HepG2 (cell line): ENCODE measurements around the gene NOB1. TPM values are rescaled to one million over a fixed set of nuclear protein-coding genes. Genes with fewer than 3 reads are reported as not detected.

Experiments used
- CHD4 ChIP-seq: fragments of 200-600 bp; sonication (generic); IDR thresholded peaks from 2 replicates; pipeline ENCODE4 v1.7.0; 2017; ENCODE audit warnings: mild to moderate bottlenecking, low read length, borderline replicate concordance
- FOXK1 ChIP-seq: sonication (generic); formaldehyde crosslinking; IDR thresholded peaks from 2 replicates; pipeline ENCODE4 v1.4.0; 2020; ENCODE audit warnings: low read depth, missing genetic modification reagents, borderline replicate concordance
- FOXO4 ChIP-seq: sonication (generic); formaldehyde crosslinking; conservative IDR thresholded peaks from 2 replicates; pipeline ENCODE4 v1.8.1; 2023; ENCODE audit warnings: missing genetic modification reagents
- GABPA ChIP-seq, 2 experiments: IDR thresholded peaks; 2 replicates each; pipeline ENCODE4 v1.6.1; 2011 to 2016; ENCODE audit warnings: low read depth in 2 of 2, low read length in 1 of 2, missing biosample characterization in 1 of 2, missing genetic modification characterization in 1 of 2
- GFI1 ChIP-seq: sonication (generic); formaldehyde crosslinking; IDR thresholded peaks from 2 replicates; pipeline ENCODE4 v1.5.0; 2020; ENCODE audit warnings: missing genetic modification reagents, mild to moderate bottlenecking, borderline replicate concordance
- RFXAP ChIP-seq: sonication (generic); formaldehyde crosslinking; IDR thresholded peaks from 2 replicates; pipeline ENCODE4 v1.4.0; 2020; ENCODE audit warnings: missing genetic modification reagents, borderline replicate concordance
- RXRB ChIP-seq: IDR thresholded peaks from 2 replicates; pipeline ENCODE4 v1.6.1; 2016; ENCODE audit warnings: borderline replicate concordance, missing genetic modification reagents, missing compliant biosample characterization
- SIX1 ChIP-seq: sonication (generic); formaldehyde crosslinking; IDR thresholded peaks from 2 replicates; pipeline ENCODE4 v1.4.0; 2020; ENCODE audit warnings: missing genetic modification reagents, borderline replicate concordance
- SIX4 ChIP-seq: sonication (generic); formaldehyde crosslinking; IDR thresholded peaks from 2 replicates; pipeline ENCODE4 v1.4.0; 2020; ENCODE audit warnings: missing genetic modification reagents
- SNAPC2 ChIP-seq: sonication (generic); formaldehyde crosslinking; IDR thresholded peaks from 2 replicates; pipeline ENCODE4 v1.8.1; 2022; ENCODE audit warnings: mild to moderate bottlenecking, missing genetic modification reagents
- STAG1 ChIP-seq: sonication (generic); formaldehyde crosslinking; IDR thresholded peaks from 2 replicates; pipeline ENCODE4 v1.4.0; 2020; ENCODE audit warnings: missing genetic modification reagents
- STAT6 ChIP-seq: sonication (generic); formaldehyde crosslinking; IDR thresholded peaks from 2 replicates; pipeline ENCODE4 v1.4.0; 2020; ENCODE audit warnings: missing genetic modification reagents, mild to moderate bottlenecking, borderline replicate concordance
- SYNCRIP ChIP-seq: fragments of 200-400 bp; formaldehyde crosslinking; IDR thresholded peaks from 2 replicates; pipeline ENCODE4 v1.6.1; 2018; ENCODE audit warnings: mild to moderate bottlenecking, low read depth, low read length; ENCODE audit not compliant: insufficient read depth
- ZBTB26 ChIP-seq: IDR thresholded peaks from 2 replicates; pipeline ENCODE4 v1.6.1; 2016; ENCODE audit warnings: missing compliant biosample characterization, missing genetic modification reagents, borderline replicate concordance
- ZNF138 ChIP-seq: sonication (generic); formaldehyde crosslinking; IDR thresholded peaks from 2 replicates; pipeline ENCODE4 v1.5.0; 2020; ENCODE audit warnings: mild to moderate bottlenecking, low read depth, missing genetic modification reagents
- ZNF503 ChIP-seq: sonication (generic); formaldehyde crosslinking; IDR thresholded peaks from 2 replicates; pipeline ENCODE4 v1.4.0; 2020; ENCODE audit warnings: missing genetic modification reagents
- ZNF605 ChIP-seq: sonication (generic); formaldehyde crosslinking; IDR thresholded peaks from 2 replicates; pipeline ENCODE4 v1.8.0; 2022; ENCODE audit warnings: mild to moderate bottlenecking, missing genetic modification reagents
- ZNF607 ChIP-seq: sonication (generic); formaldehyde crosslinking; IDR thresholded peaks from 2 replicates; pipeline ENCODE4 v1.5.1; 2020; ENCODE audit warnings: missing genetic modification reagents, mild to moderate bottlenecking, borderline replicate concordance
- ZNF614 ChIP-seq: IDR thresholded peaks from 2 replicates; pipeline ENCODE4 v1.6.1; 2018; ENCODE audit warnings: missing biosample characterization, missing genetic modification reagents, inconsistent platforms, borderline replicate concordance
- ZNF75D ChIP-seq: sonication (generic); formaldehyde crosslinking; IDR thresholded peaks from 2 replicates; pipeline ENCODE4 v1.8.1; 2023; ENCODE audit warnings: missing genetic modification reagents, mild to moderate bottlenecking, borderline replicate concordance
- polyA plus RNA-seq, 8 experiments: library from polyadenylated mRNA; depleted of rRNA in 3 of 8; stranded (reverse) in 7 of 8; unstranded in 1 of 8; fragments of >200 nt; fragmentation: Illumina TruSeq in 4 of 8; extraction: Trizol in 4 of 8; gene quantifications; 2 replicates each; pipeline versions ENCODE4 v1.2.1 to v1.2.3, GENCODE V29; 2011 to 2016; ENCODE audit warnings: low read depth in 4 of 8, missing spikeins in 1 of 8, mixed read lengths in 1 of 8; ENCODE audit not compliant: insufficient read depth in 1 of 8
- total RNA-seq, 5 experiments: library from RNA; depleted of rRNA; stranded (reverse); fragments of >200 nt; fragmentation: Illumina TruSeq; extraction: Trizol; gene quantifications; 2 replicates each; pipeline ENCODE4 v1.2.3, GENCODE V29; 2016; ENCODE audit warnings: low read depth in 1 of 5

NOB1 gene
- total and polyA plus RNA-seq, 2 of the 13 experiments (the other 11 are each of a cell fraction or from before 2014, with no cell fraction given) = 47.1 to 162 TPM

- TF ChIP-seq GFI1 (CRISPR knock-in tag) (peak; percentile 100), ZNF503 (CRISPR knock-in tag) (no peak), ZNF138 (CRISPR knock-in tag) (no peak), SIX1 (CRISPR knock-in tag) (0 out of 2 replicates have a peak, but pooled peaks have one; percentile 44), ZNF75D (CRISPR knock-in tag) (no peak), SIX4 (0 out of 2 replicates have a peak, but pooled peaks have one; percentile 35), STAG1 (CRISPR knock-in tag) (peak; percentile 99), ZBTB26 (CRISPR knock-in tag) (no peak), FOXO4 (CRISPR knock-in tag) (no peak), STAT6 (CRISPR knock-in tag) (no peak), RFXAP (CRISPR knock-in tag) (no peak), CHD4 (no peak), SNAPC2 (CRISPR knock-in tag) (no peak), FOXK1 (CRISPR knock-in tag) (peak; percentile 23; the same call in 1 of the 2 replicates), RXRB (CRISPR knock-in tag) (peak; percentile 34; the same call in 1 of the 2 replicates), ZNF605 (CRISPR knock-in tag) (no peak), ZNF614 (0 out of 2 replicates have a peak, but pooled peaks have one; percentile 57), SYNCRIP (no peak), ZNF607 (CRISPR knock-in tag) (no peak), GABPA (IDR thresholded peaks at IDR 0.05; ENCODE audit: low read depth, low read length) (no peak), GABPA (CRISPR knock-in tag; IDR thresholded peaks at IDR 0.05; ENCODE audit: low read depth) (no peak)
Measured at GRCh38 chr16:69796285-69797118, 41.8 kb upstream of the NOB1 start (continued).
